Activated T-helper 2 cell treated with anti-CD3 and anti-CD28 coated beads, Interferon-gamma antibody, Interleukin-2, Interleukin-4, amounts not matched to agents 10 μg/mL and 5 μg/mL and 100 μg/mL, durations not matched to agents 14 hours and 24 hours and 36 hours (primary cell): ENCODE measurements around the gene BLZF1. TPM values are rescaled to one million over a fixed set of nuclear protein-coding genes. Genes with fewer than 3 reads are reported as not detected.
"Not testable (repeated sequence)": the region's sequence is repeated elsewhere in the genome, so short reads cannot be mapped to it uniquely, and the experiment has no call there.

ENCODE experiments used
- DNase-seq: peaks from one replicate; pipeline ENCODE4 v3.0.0; 2021; ENCODE audit warnings: low spot score
- H3K27ac Mint-ChIP-seq: one replicate; pipeline ENCODE4 v1.8.0; 2021; ENCODE audit warnings: mixed read lengths
- H3K27me3 Mint-ChIP-seq: one replicate; pipeline ENCODE4 v1.8.0; 2021; ENCODE audit warnings: low read depth, mixed read lengths
- H3K36me3 Mint-ChIP-seq: one replicate; pipeline ENCODE4 v1.8.0; 2021; ENCODE audit warnings: low read depth, mixed read lengths
- H3K4me1 Mint-ChIP-seq: one replicate; pipeline ENCODE4 v1.8.0; 2021; ENCODE audit warnings: low read depth, mixed read lengths
- H3K4me3 Mint-ChIP-seq: one replicate; pipeline ENCODE4 v1.8.0; 2021; ENCODE audit warnings: low read depth, mild to moderate bottlenecking, moderate library complexity, mixed read lengths
- H3K9me3 Mint-ChIP-seq: one replicate; pipeline ENCODE4 v1.8.0; 2021; ENCODE audit warnings: mixed read lengths
- intact Hi-C: fragments of 100-400 bp; cut with micrococcal nuclease; formaldehyde crosslinking; loops from one replicate; pipeline ENCODE4 v1.15.1; 2023
- total RNA-seq: library from RNA; stranded (reverse); gene quantifications from 2 replicates; pipeline ENCODE4 v1.2.3, GENCODE V29; 2022

The BLZF1 gene
- total RNA-seq, 1 donor from 2014 or later = 11.8 TPM

GRCh38 chr1:169336947-169337715 lies 30.9 kb upstream of the BLZF1 start:
- H3K27ac Mint-ChIP-seq, H3K4me3 Mint-ChIP-seq, DNase-seq, intact Hi-C loops, H3K27me3 Mint-ChIP-seq: not testable (repeated sequence)
- peaks cover 65% of the 10 kb centered on the region for H3K36me3 Mint-ChIP-seq
- H3K9me3 Mint-ChIP-seq = peaks cover 45% of the 10 kb centered on the region
- peaks cover 28% of the 10 kb centered on the region for H3K4me1 Mint-ChIP-seq

GRCh38 chr1:169338617-169339016 lies 29.4 kb upstream of the BLZF1 start:
- intact Hi-C loops = no loop called here
- H3K4me1 Mint-ChIP-seq = peaks cover 23% of the 10 kb centered on the region

GRCh38 chr1:169339773-169340172 lies 28.2 kb upstream of the BLZF1 start:
- intact Hi-C loops = no loop called here
- DNase-seq = no peak
- H3K4me1 Mint-ChIP-seq = peaks cover 17% of the 10 kb centered on the region
- H3K36me3 Mint-ChIP-seq = peaks cover 44% of the 10 kb centered on the region
- peak overlapping the region; percentile 13 for H3K27ac Mint-ChIP-seq
- H3K9me3 Mint-ChIP-seq = peaks cover 35% of the 10 kb centered on the region
- H3K27me3 Mint-ChIP-seq = no peaks in the 10 kb centered on the region
- H3K4me3 Mint-ChIP-seq = no peak overlapping the region

More at GRCh38 chr1:169338617-169339016, 29.4 kb upstream of the BLZF1 start:
- no peak overlapping the region for H3K27ac Mint-ChIP-seq
- peaks cover 56% of the 10 kb centered on the region for H3K36me3 Mint-ChIP-seq
- no peaks in the 10 kb centered on the region for H3K27me3 Mint-ChIP-seq
- no peak for DNase-seq
- H3K4me3 Mint-ChIP-seq = no peak overlapping the region
- peaks cover 41% of the 10 kb centered on the region for H3K9me3 Mint-ChIP-seq

- intact Hi-C loops = no loop called here
- H3K27ac Mint-ChIP-seq = no peak overlapping the region
These were observed 27.1 kb upstream of the BLZF1 start for GRCh38 chr1:169340882-169341281.

GRCh38 chr1:169342096-169342495 lies 25.9 kb upstream of the BLZF1 start:
- Mint-ChIP-seq H3K36me3 (peaks cover 28% of the 10 kb centered on the region), H3K9me3 (peaks cover 21% of the 10 kb centered on the region), H3K4me1 (peaks cover 16% of the 10 kb centered on the region)
- H3K4me3 Mint-ChIP-seq, H3K27me3 Mint-ChIP-seq, intact Hi-C loops, DNase-seq, H3K27ac Mint-ChIP-seq: not testable (repeated sequence)

More at GRCh38 chr1:169340882-169341281, 27.1 kb upstream of the BLZF1 start:
- Mint-ChIP-seq H3K4me1 (peaks cover 16% of the 10 kb centered on the region), H3K4me3 (no peak overlapping the region), H3K36me3 (peaks cover 36% of the 10 kb centered on the region), H3K27me3 (no peaks in the 10 kb centered on the region), H3K9me3 (peaks cover 28% of the 10 kb centered on the region)
- DNase-seq = no peak

- H3K4me3 Mint-ChIP-seq = no peak overlapping the region
- H3K9me3 Mint-ChIP-seq = peaks cover 6% of the 10 kb centered on the region
- intact Hi-C loops = loop anchor here (5.0 kb wide), 3 partner anchors 238 to 1003 kb away; partner anchors contain the start of gene ATP1B1
These were observed 22.5 kb upstream of the BLZF1 start for GRCh38 chr1:169345511-169345910.

GRCh38 chr1:169346036-169346589 lies 21.9 kb upstream of the BLZF1 start:
- Mint-ChIP-seq H3K9me3 (no peaks in the 10 kb centered on the region), H3K4me1 (peaks cover 5% of the 10 kb centered on the region), H3K4me3 (no peak overlapping the region), H3K36me3 (peaks cover under 1% of the 10 kb centered on the region), H3K27me3 (no peaks in the 10 kb centered on the region), H3K27ac (no peak overlapping the region)
- intact Hi-C loops = loop anchor here (5.0 kb wide), 3 partner anchors 239 to 1004 kb away; partner anchors contain the start of gene ATP1B1
- DNase-seq = no peak

More at GRCh38 chr1:169345511-169345910, 22.5 kb upstream of the BLZF1 start:
- no peak overlapping the region for H3K27ac Mint-ChIP-seq
- DNase-seq = no peak
- H3K4me1 Mint-ChIP-seq = peaks cover 2% of the 10 kb centered on the region
- peaks cover 7% of the 10 kb centered on the region for H3K36me3 Mint-ChIP-seq
- no peaks in the 10 kb centered on the region for H3K27me3 Mint-ChIP-seq

- peaks cover under 1% of the 10 kb centered on the region for H3K9me3 Mint-ChIP-seq
- DNase-seq = no peak
- intact Hi-C loops = loop anchor here (5.0 kb wide), 3 partner anchors 241 to 1006 kb away; partner anchors contain the start of gene ATP1B1
- H3K4me1 Mint-ChIP-seq = peaks cover 18% of the 10 kb centered on the region
- H3K4me3 Mint-ChIP-seq = no peak overlapping the region
- no peaks in the 10 kb centered on the region for H3K27me3 Mint-ChIP-seq
- no peak overlapping the region for H3K27ac Mint-ChIP-seq
- peaks cover 9% of the 10 kb centered on the region for H3K36me3 Mint-ChIP-seq
These were observed 20.2 kb upstream of the BLZF1 start for GRCh38 chr1:169347688-169348382.

GRCh38 chr1:169348383-169349036 lies 19.5 kb upstream of the BLZF1 start:
- H3K36me3 Mint-ChIP-seq = peaks cover 16% of the 10 kb centered on the region
- intact Hi-C loops = loop anchor here (5.0 kb wide), 3 partner anchors 241 to 1006 kb away; partner anchors contain the start of gene ATP1B1
- no peak overlapping the region for H3K4me3 Mint-ChIP-seq
- peaks cover 7% of the 10 kb centered on the region for H3K9me3 Mint-ChIP-seq
- no peak for DNase-seq
- no peak overlapping the region for H3K27ac Mint-ChIP-seq
- H3K27me3 Mint-ChIP-seq = no peaks in the 10 kb centered on the region
- H3K4me1 Mint-ChIP-seq = peaks cover 20% of the 10 kb centered on the region

GRCh38 chr1:169360415-169360814 lies 7.6 kb upstream of the BLZF1 start:
- no peak overlapping the region for H3K4me3 Mint-ChIP-seq
- no peaks in the 10 kb centered on the region for H3K9me3 Mint-ChIP-seq
- no peak for DNase-seq
- peaks cover 31% of the 10 kb centered on the region for H3K4me1 Mint-ChIP-seq
- no peaks in the 10 kb centered on the region for H3K27me3 Mint-ChIP-seq
- H3K36me3 Mint-ChIP-seq = peaks cover 16% of the 10 kb centered on the region
- intact Hi-C loops = no loop called here
- H3K27ac Mint-ChIP-seq = no peak overlapping the region

- Mint-ChIP-seq H3K36me3 (peaks cover 16% of the 10 kb centered on the region), H3K27me3 (no peaks in the 10 kb centered on the region), H3K4me3 (no peak overlapping the region), H3K4me1 (peaks cover 28% of the 10 kb centered on the region), H3K27ac (no peak overlapping the region), H3K9me3 (no peaks in the 10 kb centered on the region)
- intact Hi-C loops = no loop called here
- no peak for DNase-seq
These were observed 6.7 kb upstream of the BLZF1 start for GRCh38 chr1:169361281-169361680.

GRCh38 chr1:169363046-169363730 lies 4.8 kb upstream of the BLZF1 start:
- Mint-ChIP-seq H3K4me1 (peaks cover 28% of the 10 kb centered on the region), H3K36me3 (peaks cover 16% of the 10 kb centered on the region), H3K9me3 (no peaks in the 10 kb centered on the region), H3K27me3 (no peaks in the 10 kb centered on the region), H3K4me3 (peak overlapping the region; percentile 32), H3K27ac (peak overlapping the region; percentile 61)
- peak; percentile 34 for DNase-seq
- intact Hi-C loops = loop anchor here (1.0 kb wide), 2 partner anchors 51 to 224 kb away; no protein-coding TSS in a partner anchor
